ENCODE data around the gene NOP14. TPM values are rescaled to one million over a fixed set of nuclear protein-coding genes. Genes with fewer than 3 reads are reported as not detected.

NOP14 gene
- total and polyA plus RNA-seq, 8 donors = 11.7 to 68.7 (median 18.1) TPM

- no peak overlapping the region for H3K27ac ChIP-seq
- no peaks in the 10 kb centered on the region for H3K27me3 ChIP-seq
- peaks cover 19 to 35% (median 26%) of the 10 kb centered on the region in 4 donors for H3K4me1 ChIP-seq
- no peak for TF ChIP-seq EP300 (IDR thresholded peaks at IDR 0.05)
- no peak for TF ChIP-seq CTCF (IDR thresholded peaks at IDR 0.05)
- TF ChIP-seq POLR2AphosphoS5 (IDR thresholded peaks at IDR 0.05) = no peak
- TF ChIP-seq POLR2A (IDR thresholded peaks at IDR 0.05) = no peak
- no peak overlapping the region for H3K4me3 ChIP-seq
- DNase-seq = no peak
- intact Hi-C loops (cut with DNase I; ENCODE audit: low total_unique reads) = no loop called here
- WGBS, 5 donors = 91 to 96% (median 94%) methylated on average over 16 of the region's 16 CpGs
- no peaks in the 10 kb centered on the region for H3K36me3 ChIP-seq
- no peaks in the 10 kb centered on the region for H3K9me3 ChIP-seq
Observed at GRCh38 chr4:2965262-2965661, 2.1 kb upstream of the NOP14 start.

GRCh38 chr4:2964706-2965258, 1.6 kb upstream of the NOP14 start:
- 49 to 70% (median 53%) methylated on average over 5 of the region's 5 CpGs for WGBS, 5 donors
- Histone ChIP-seq H3K4me1 (peaks cover 19 to 40% (median 27%) of the 10 kb centered on the region in 4 donors), H3K4me3 (peak overlapping the region in 3 of 4 donors; percentile 84 to 93 (median 87)), H3K9me3 (no peaks in the 10 kb centered on the region), H3K27me3 (no peaks in the 10 kb centered on the region), H3K27ac (peak overlapping the region in 1 of 5 donors; percentile 89), H3K36me3 (no peaks in the 10 kb centered on the region)
- no peak for DNase-seq
- intact Hi-C loops (cut with DNase I; ENCODE audit: low total_unique reads) = no loop called here
- no peak for TF ChIP-seq EP300 (IDR thresholded peaks at IDR 0.05)
- TF ChIP-seq POLR2AphosphoS5 (IDR thresholded peaks at IDR 0.05) = no peak
- TF ChIP-seq CTCF (IDR thresholded peaks at IDR 0.05) = no peak
- no peak for TF ChIP-seq POLR2A (IDR thresholded peaks at IDR 0.05)

- H3K27me3 ChIP-seq = no peaks in the 10 kb centered on the region
- DNase-seq = peak; percentile 35 to 55
- peak overlapping the region; percentile 83 to 90 (median 89) for H3K27ac ChIP-seq
- peaks cover 19 to 45% (median 29%) of the 10 kb centered on the region in 4 donors for H3K4me1 ChIP-seq
- intact Hi-C loops (cut with DNase I; ENCODE audit: low total_unique reads) = no loop called here
- H3K4me3 ChIP-seq = peak overlapping the region; percentile 84 to 98 (median 90)
- 0 to 1% (median 1%) methylated on average over 21 to 38 of the region's 38 CpGs for WGBS, 5 donors
- TF ChIP-seq POLR2AphosphoS5 (IDR thresholded peaks at IDR 0.05) (no peak), POLR2A (IDR thresholded peaks at IDR 0.05) (no peak), CTCF (IDR thresholded peaks at IDR 0.05) (no peak), EP300 (IDR thresholded peaks at IDR 0.05) (no peak)
- H3K9me3 ChIP-seq = no peaks in the 10 kb centered on the region
- peaks cover 0 to under 1% (median 0%) of the 10 kb centered on the region in 4 donors for H3K36me3 ChIP-seq
Observed at GRCh38 chr4:2963966-2964471, 813 bp upstream of the NOP14 start.

- TF ChIP-seq POLR2AphosphoS5 (IDR thresholded peaks at IDR 0.05) (no peak), EP300 (IDR thresholded peaks at IDR 0.05) (no peak), CTCF (IDR thresholded peaks at IDR 0.05) (no peak), POLR2A (IDR thresholded peaks at IDR 0.05) (no peak)
- Histone ChIP-seq H3K36me3 (peaks cover 0 to 13% (median 8%) of the 10 kb centered on the region in 4 donors), H3K4me3 (peak overlapping the region; percentile 84 to 98 (median 90)), H3K4me1 (peaks cover 21 to 58% (median 37%) of the 10 kb centered on the region in 4 donors), H3K27me3 (no peaks in the 10 kb centered on the region), H3K9me3 (no peaks in the 10 kb centered on the region), H3K27ac (peak overlapping the region; percentile 79 to 90 (median 89))
- WGBS, 5 donors = 0 to 1% (median 0%) methylated on average over 22 to 40 of the region's 40 CpGs
- DNase-seq = peak in 1 of 2 donors; percentile 36
- intact Hi-C loops (cut with DNase I; ENCODE audit: low total_unique reads) = no loop called here
Observed at GRCh38 chr4:2962614-2963174, 512 bp downstream of the NOP14 start.

All from stomach (tissue), 9 donors.